Fibroblast of lung (primary cell): ENCODE results near the gene CXorf66.

Source experiments
- EZH2 ChIP-seq: IDR thresholded peaks from 2 replicates; pipeline ENCODE4 v1.5.1; 2012; ENCODE audit warnings: low read length, control low read depth, mild to moderate bottlenecking; ENCODE audit errors: missing control alignments
- TF ChIP-seq, protein P1 (sequence below), 2 donors: IDR thresholded peaks in 1 of 2; conservative IDR thresholded peaks in 1 of 2; 1 replicate in 1 of 2; 2 replicates in 1 of 2; pipeline ENCODE4 v1.5.1; 2011 to 2012; ENCODE audit warnings: low read length in 2 of 2, control low read depth in 1 of 2, inconsistent platforms in 1 of 2, low read depth in 1 of 2, mild to moderate bottlenecking in 1 of 2

DNA sequence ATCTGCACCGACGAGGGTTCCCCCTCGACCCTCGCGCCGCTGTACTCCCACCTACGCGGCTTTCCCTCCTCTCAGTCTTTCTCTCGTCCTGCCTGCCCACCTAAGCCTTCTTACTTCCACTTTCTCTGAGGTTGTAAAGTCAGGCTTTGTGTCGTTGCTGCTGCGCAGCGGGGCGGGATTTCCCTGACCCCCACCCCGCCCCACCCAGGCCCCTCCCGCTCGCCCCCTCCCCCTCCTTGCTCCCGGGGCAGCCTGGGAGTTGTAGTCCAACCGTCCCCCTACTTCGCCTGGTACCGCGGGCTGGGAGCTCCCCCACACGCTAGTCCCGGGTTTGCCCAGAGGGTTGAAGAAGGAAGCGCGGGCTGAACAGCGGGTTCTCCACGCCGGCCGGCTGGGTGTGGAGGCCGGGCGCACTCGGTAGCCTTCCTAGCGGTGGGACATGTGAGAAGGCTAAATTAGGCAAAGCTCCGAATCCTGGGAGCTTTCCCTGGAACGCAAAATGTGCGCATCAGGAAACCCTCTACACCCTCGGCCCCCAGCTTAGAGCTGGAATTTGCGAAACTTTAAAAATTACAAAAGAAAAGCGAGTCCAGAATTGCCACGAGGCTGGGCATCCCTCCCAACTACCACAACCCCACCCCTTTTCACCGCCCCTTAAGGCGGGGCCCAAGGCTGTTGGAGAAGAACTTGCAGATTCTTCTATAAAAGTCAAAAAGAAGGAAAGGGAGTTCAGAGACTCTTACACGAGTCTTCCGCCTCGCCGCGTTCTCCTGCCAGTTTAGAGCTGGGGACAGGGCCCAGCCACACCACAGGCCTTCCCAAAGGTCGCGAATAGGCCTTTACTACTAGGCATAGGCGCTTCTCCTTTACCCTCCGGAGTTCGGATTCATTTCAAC lies 32.2 kb downstream of the CXorf66 start, which contains the start of gene ATP11C:
- TF ChIP-seq, protein P1, sequence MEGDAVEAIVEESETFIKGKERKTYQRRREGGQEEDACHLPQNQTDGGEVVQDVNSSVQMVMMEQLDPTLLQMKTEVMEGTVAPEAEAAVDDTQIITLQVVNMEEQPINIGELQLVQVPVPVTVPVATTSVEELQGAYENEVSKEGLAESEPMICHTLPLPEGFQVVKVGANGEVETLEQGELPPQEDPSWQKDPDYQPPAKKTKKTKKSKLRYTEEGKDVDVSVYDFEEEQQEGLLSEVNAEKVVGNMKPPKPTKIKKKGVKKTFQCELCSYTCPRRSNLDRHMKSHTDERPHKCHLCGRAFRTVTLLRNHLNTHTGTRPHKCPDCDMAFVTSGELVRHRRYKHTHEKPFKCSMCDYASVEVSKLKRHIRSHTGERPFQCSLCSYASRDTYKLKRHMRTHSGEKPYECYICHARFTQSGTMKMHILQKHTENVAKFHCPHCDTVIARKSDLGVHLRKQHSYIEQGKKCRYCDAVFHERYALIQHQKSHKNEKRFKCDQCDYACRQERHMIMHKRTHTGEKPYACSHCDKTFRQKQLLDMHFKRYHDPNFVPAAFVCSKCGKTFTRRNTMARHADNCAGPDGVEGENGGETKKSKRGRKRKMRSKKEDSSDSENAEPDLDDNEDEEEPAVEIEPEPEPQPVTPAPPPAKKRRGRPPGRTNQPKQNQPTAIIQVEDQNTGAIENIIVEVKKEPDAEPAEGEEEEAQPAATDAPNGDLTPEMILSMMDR (conservative IDR thresholded peaks at IDR 0.05 in 1 of 2, IDR thresholded peaks at IDR 0.05 in 1 of 2; ENCODE audit: low read depth in 1 of 2, low read length in 2 of 2): no peak
- no peak for TF ChIP-seq EZH2
